Immature natural killer cell (primary cell): ENCODE measurements around the gene IQGAP2. TPM values are rescaled to one million over a fixed set of nuclear protein-coding genes. Genes with fewer than 3 reads are reported as not detected.

ENCODE experiments used
- DNase-seq, 3 donors: peaks; one replicate each; pipeline ENCODE4 v3.0.0; 2022; ENCODE audit warnings: mixed read lengths in 1 of 3
- H3K27ac Mint-ChIP-seq, 6 donors: one replicate each; pipeline ENCODE4 v1.8.0; 2020; ENCODE audit warnings: mixed read lengths in 6 of 6, mild to moderate bottlenecking in 5 of 6, inconsistent platforms in 4 of 6, moderate library complexity in 3 of 6
- H3K27me3 Mint-ChIP-seq, 3 donors: one replicate each; pipeline ENCODE4 v1.8.0; 2020 to 2021; ENCODE audit warnings: low read depth in 3 of 3, mild to moderate bottlenecking in 3 of 3, mixed read lengths in 3 of 3, moderate library complexity in 3 of 3, inconsistent platforms in 1 of 3
- H3K36me3 Mint-ChIP-seq, 3 donors: one replicate each; pipeline ENCODE4 v1.8.0; 2020; ENCODE audit warnings: mixed read lengths in 3 of 3, inconsistent platforms in 2 of 3, mild to moderate bottlenecking in 2 of 3
- H3K4me1 Mint-ChIP-seq, 2 donors: one replicate each; pipeline ENCODE4 v1.8.0; 2020; ENCODE audit warnings: inconsistent platforms in 2 of 2, mild to moderate bottlenecking in 2 of 2, mixed read lengths in 2 of 2, moderate library complexity in 1 of 2
- H3K4me3 Mint-ChIP-seq, 5 donors: one replicate each; pipeline ENCODE4 v1.8.0; 2020; ENCODE audit warnings: mild to moderate bottlenecking in 5 of 5, mixed read lengths in 5 of 5, inconsistent platforms in 3 of 5, moderate library complexity in 3 of 5
- H3K9me3 Mint-ChIP-seq, 6 donors: one replicate each; pipeline ENCODE4 v1.8.0; 2020; ENCODE audit warnings: mild to moderate bottlenecking in 6 of 6, mixed read lengths in 6 of 6, inconsistent platforms in 4 of 6, moderate library complexity in 3 of 6
- polyA plus RNA-seq, 3 donors: library from polyadenylated mRNA; unstranded; fragments of 300-500 nt; fragmentation: Illumina TruSeq; gene quantifications; one replicate each; pipeline ENCODE4 v1.2.3, GENCODE V29; 2021

IQGAP2 gene
- polyA plus RNA-seq, 3 donors from 2014 or later = 38.8 to 92.5 (median 43.6) TPM

- H3K4me1 Mint-ChIP-seq = peaks cover 63 to 74% of the 10 kb centered on the region in 2 donors
- H3K4me3 Mint-ChIP-seq = no peak overlapping the region
- H3K27me3 Mint-ChIP-seq = no peaks in the 10 kb centered on the region
- H3K27ac Mint-ChIP-seq = peak overlapping the region in 2 of 6 donors; percentile 1 to 18
- no peak for DNase-seq
- peaks cover 0 to 5% (median 0%) of the 10 kb centered on the region in 6 donors for H3K9me3 Mint-ChIP-seq
- H3K36me3 Mint-ChIP-seq = no peaks in the 10 kb centered on the region
Measured at GRCh38 chr5:76388791-76389512, 14.1 kb upstream of the IQGAP2 start.

GRCh38 chr5:76389513-76390154 is 13.5 kb upstream of the IQGAP2 start:
- Mint-ChIP-seq H3K4me1 (peaks cover 64 to 74% of the 10 kb centered on the region in 2 donors), H3K4me3 (no peak overlapping the region), H3K27ac (peak overlapping the region in 2 of 6 donors; percentile 8 to 73)

GRCh38 chr5:76391014-76391413 is 12.1 kb upstream of the IQGAP2 start:
- H3K27ac Mint-ChIP-seq = peak overlapping the region; percentile 8 to 85 (median 75)
- H3K9me3 Mint-ChIP-seq = peaks cover 0 to 5% (median 0%) of the 10 kb centered on the region in 6 donors
- H3K4me3 Mint-ChIP-seq = peak overlapping the region; percentile 55 to 76 (median 73)
- DNase-seq = peak in 2 of 3 donors; percentile 27 to 39
- peaks cover 57 to 73% of the 10 kb centered on the region in 2 donors for H3K4me1 Mint-ChIP-seq
- no peaks in the 10 kb centered on the region for H3K27me3 Mint-ChIP-seq
- no peaks in the 10 kb centered on the region for H3K36me3 Mint-ChIP-seq

More at GRCh38 chr5:76389513-76390154, 13.5 kb upstream of the IQGAP2 start:
- no peak for DNase-seq
- H3K36me3 Mint-ChIP-seq = no peaks in the 10 kb centered on the region
- H3K27me3 Mint-ChIP-seq = no peaks in the 10 kb centered on the region
- peaks cover 0 to 5% (median 0%) of the 10 kb centered on the region in 6 donors for H3K9me3 Mint-ChIP-seq

- peak; percentile 43 to 67 (median 58) for DNase-seq
- peaks cover 56 to 67% of the 10 kb centered on the region in 2 donors for H3K4me1 Mint-ChIP-seq
- no peaks in the 10 kb centered on the region for H3K27me3 Mint-ChIP-seq
- H3K27ac Mint-ChIP-seq = peak overlapping the region; percentile 90 to 95 (median 92)
- peaks cover 0 to 4% (median 0%) of the 10 kb centered on the region in 3 donors for H3K36me3 Mint-ChIP-seq
- peaks cover 0 to 5% (median 0%) of the 10 kb centered on the region in 6 donors for H3K9me3 Mint-ChIP-seq
- H3K4me3 Mint-ChIP-seq = peak overlapping the region; percentile 58 to 80 (median 72)
Measured at GRCh38 chr5:76393035-76393680, 9.9 kb upstream of the IQGAP2 start.

GRCh38 chr5:76397200-76397599 is 5.9 kb upstream of the IQGAP2 start:
- Mint-ChIP-seq H3K4me1 (peaks cover 45 to 59% of the 10 kb centered on the region in 2 donors), H3K4me3 (no peak overlapping the region), H3K27ac (peak overlapping the region in 1 of 6 donors; percentile 6), H3K36me3 (peaks cover 0 to 4% (median 0%) of the 10 kb centered on the region in 3 donors), H3K27me3 (peaks cover 0 to 9% (median 3%) of the 10 kb centered on the region in 3 donors), H3K9me3 (no peaks in the 10 kb centered on the region)
- no peak for DNase-seq

- H3K27ac Mint-ChIP-seq = no peak overlapping the region
- no peak for DNase-seq
- no peaks in the 10 kb centered on the region for H3K9me3 Mint-ChIP-seq
- H3K4me1 Mint-ChIP-seq = peaks cover 28 to 43% of the 10 kb centered on the region in 2 donors
- peaks cover 0 to 4% (median 0%) of the 10 kb centered on the region in 3 donors for H3K36me3 Mint-ChIP-seq
- no peak overlapping the region for H3K4me3 Mint-ChIP-seq
- peaks cover 9 to 26% (median 18%) of the 10 kb centered on the region in 3 donors for H3K27me3 Mint-ChIP-seq
Measured at GRCh38 chr5:76399268-76399667, 3.8 kb upstream of the IQGAP2 start.

- Mint-ChIP-seq H3K27me3 (peaks cover 12 to 30% (median 22%) of the 10 kb centered on the region in 3 donors), H3K27ac (peak overlapping the region; percentile 88 to 99 (median 99)), H3K4me3 (peak overlapping the region in 1 of 5 donors; percentile 95)
Measured at GRCh38 chr5:76400466-76400865, 2.6 kb upstream of the IQGAP2 start.

GRCh38 chr5:76401801-76402250 is 1.3 kb upstream of the IQGAP2 start:
- peak overlapping the region; percentile 92 to 98 (median 95) for H3K4me3 Mint-ChIP-seq

More at GRCh38 chr5:76400466-76400865, 2.6 kb upstream of the IQGAP2 start:
- H3K9me3 Mint-ChIP-seq = no peaks in the 10 kb centered on the region
- no peak for DNase-seq
- peaks cover 0 to 4% (median 0%) of the 10 kb centered on the region in 3 donors for H3K36me3 Mint-ChIP-seq
- peaks cover 33 to 43% of the 10 kb centered on the region in 2 donors for H3K4me1 Mint-ChIP-seq

GRCh38 chr5:76402251-76402885 is 717 bp upstream of the IQGAP2 start:
- Mint-ChIP-seq H3K36me3 (no peaks in the 10 kb centered on the region), H3K27me3 (peaks cover 12 to 30% (median 22%) of the 10 kb centered on the region in 3 donors), H3K4me3 (peak overlapping the region; percentile 92 to 98 (median 95)), H3K4me1 (peaks cover 52 to 60% of the 10 kb centered on the region in 2 donors), H3K9me3 (no peaks in the 10 kb centered on the region), H3K27ac (peak overlapping the region; percentile 88 to 99 (median 99))
- DNase-seq = peak in 1 of 3 donors; percentile 81

More at GRCh38 chr5:76401801-76402250, 1.3 kb upstream of the IQGAP2 start:
- Mint-ChIP-seq H3K36me3 (no peaks in the 10 kb centered on the region), H3K4me1 (peaks cover 47 to 54% of the 10 kb centered on the region in 2 donors), H3K9me3 (no peaks in the 10 kb centered on the region), H3K27ac (peak overlapping the region; percentile 88 to 99 (median 99)), H3K27me3 (peaks cover 12 to 30% (median 22%) of the 10 kb centered on the region in 3 donors)
- DNase-seq = peak in 2 of 3 donors; percentile 29 to 42

- peak overlapping the region; percentile 87 to 99 (median 94) for H3K27ac Mint-ChIP-seq
- H3K4me1 Mint-ChIP-seq = peaks cover 66 to 70% of the 10 kb centered on the region in 2 donors
Measured at GRCh38 chr5:76403766-76404222, 709 bp downstream of the IQGAP2 start.

GRCh38 chr5:76404223-76405211 is 1.4 kb downstream of the IQGAP2 start:
- DNase-seq = peak; percentile 91
- Mint-ChIP-seq H3K4me1 (peaks cover 73 to 76% of the 10 kb centered on the region in 2 donors), H3K9me3 (no peaks in the 10 kb centered on the region), H3K36me3 (no peaks in the 10 kb centered on the region), H3K27me3 (peaks cover 12 to 27% (median 22%) of the 10 kb centered on the region in 3 donors), H3K4me3 (peak overlapping the region; percentile 93 to 98 (median 95)), H3K27ac (peak overlapping the region; percentile 87 to 99 (median 94))

More at GRCh38 chr5:76403766-76404222, 709 bp downstream of the IQGAP2 start:
- no peak for DNase-seq
- H3K36me3 Mint-ChIP-seq = no peaks in the 10 kb centered on the region
- H3K4me3 Mint-ChIP-seq = peak overlapping the region; percentile 93 to 98 (median 95)
- peaks cover 12 to 27% (median 22%) of the 10 kb centered on the region in 3 donors for H3K27me3 Mint-ChIP-seq
- no peaks in the 10 kb centered on the region for H3K9me3 Mint-ChIP-seq

GRCh38 chr5:76406014-76406413 is 2.9 kb downstream of the IQGAP2 start:
- H3K27me3 Mint-ChIP-seq = peaks cover 12 to 26% (median 22%) of the 10 kb centered on the region in 3 donors
- H3K36me3 Mint-ChIP-seq = no peaks in the 10 kb centered on the region
- peak overlapping the region; percentile 93 to 98 (median 95) for H3K4me3 Mint-ChIP-seq
- H3K27ac Mint-ChIP-seq = peak overlapping the region; percentile 87 to 99 (median 94)
- no peaks in the 10 kb centered on the region for H3K9me3 Mint-ChIP-seq
- H3K4me1 Mint-ChIP-seq = peaks cover 82 to 84% of the 10 kb centered on the region in 2 donors
- no peak for DNase-seq
